Psoas muscle (tissue), 8 donors: ENCODE measurements around the gene DCHS2. TPM values are rescaled to one million over a fixed set of nuclear protein-coding genes. Genes with fewer than 3 reads are reported as not detected.

ENCODE experiments used
- ATAC-seq, 4 donors: fragments of 200-7000 bp; cut with Tn5 transposase; one replicate each; pipeline ENCODE4 v1.9.1; 2020; ENCODE audit warnings: moderate library complexity in 3 of 4, mild to moderate bottlenecking in 2 of 4
- DNase-seq, 2 donors: peaks; one replicate each; pipeline ENCODE4 v3.0.0-alpha.2; 2020
- H3K27ac ChIP-seq: fragments of 200-600 bp; one replicate; pipeline ENCODE4 v1.8.0; 2022
- H3K27me3 ChIP-seq, 3 donors: fragments of 200-600 bp in 1 of 3; one replicate each; pipeline versions ENCODE4 v1.6.1 to v1.8.0; 2013 to 2022; ENCODE audit warnings: low read length in 2 of 3, mild to moderate bottlenecking in 2 of 3, moderate library complexity in 1 of 3; ENCODE audit not compliant: insufficient read depth in 3 of 3
- H3K36me3 ChIP-seq, 2 donors: fragments of 200-600 bp in 1 of 2; one replicate each; pipeline versions ENCODE4 v1.6.1 to v1.8.0; 2013 to 2022; ENCODE audit warnings: low read depth in 1 of 2, mild to moderate bottlenecking in 1 of 2, moderate library complexity in 1 of 2; ENCODE audit not compliant: insufficient read depth in 1 of 2
- H3K4me1 ChIP-seq: fragments of 200-600 bp; one replicate; pipeline ENCODE4 v1.8.0; 2022
- H3K4me3 ChIP-seq: fragments of 200-600 bp; one replicate; pipeline ENCODE4 v1.8.0; 2022; ENCODE audit warnings: mild to moderate bottlenecking
- H3K9me3 ChIP-seq: fragments of 200-600 bp; one replicate; pipeline ENCODE4 v1.8.0; 2022
- WGBS, 3 donors: extraction: QIAGEN DNeasy Blood & Tissue Kit; methylation state at CpG; one replicate each; pipeline versions ENCODE4 v1.1.6 to v1.1.7; 2013; 5-methylcytosine and 5-hydroxymethylcytosine counted together
- intact Hi-C, 2 donors: fragments of 100-400 bp; cut with DNase I; formaldehyde crosslinking; loops; one replicate each; pipeline versions ENCODE4 v1.11.0 to v1.14.2; 2022
- polyA plus RNA-seq, 3 donors: library from polyadenylated mRNA; stranded (reverse); fragments of 200-250 nt; gene quantifications; one replicate each; pipeline ENCODE4 v1.2.3, GENCODE V29; 2013
- total RNA-seq, 4 donors: library from RNA; stranded (reverse); fragmentation: NEBNext Ultra II Directional in 2 of 4; extraction: Animal tissue kit (Norgen Biotek cat#: 25700) in 2 of 4; gene quantifications; one replicate each; pipeline versions ENCODE4 v1.2.1 to v1.2.4, GENCODE V29; 2021 to 2023
- TF ChIP-seq, protein P1 (sequence below): fragments of 200-600 bp; IDR thresholded peaks from one replicate; pipeline ENCODE4 v1.8.0; 2022; ENCODE audit warnings: antibody characterized with exemption
- donor health status: healthy with polysubstance abuse.
- donor health status: DM: no; HTN: no; CAD: no; lungs with moderate emphysema.
- donor health status: Bipolar disorder and iron deficiency.
- donor health status: healthy.
- donor health status: DM: yes; HTN: yes; CAD: no.
- donor health status: DM: no; HTN: no; CAD: no.
- donor health status: DM: no; HTN: no; CAD: no.
- donor health status: DM: yes; HTN: yes; CAD: no.

Gene DCHS2
- total and polyA plus RNA-seq, 7 donors = 0.01 to 0.84 (median 0.16) TPM; not detected in 1

DNA sequence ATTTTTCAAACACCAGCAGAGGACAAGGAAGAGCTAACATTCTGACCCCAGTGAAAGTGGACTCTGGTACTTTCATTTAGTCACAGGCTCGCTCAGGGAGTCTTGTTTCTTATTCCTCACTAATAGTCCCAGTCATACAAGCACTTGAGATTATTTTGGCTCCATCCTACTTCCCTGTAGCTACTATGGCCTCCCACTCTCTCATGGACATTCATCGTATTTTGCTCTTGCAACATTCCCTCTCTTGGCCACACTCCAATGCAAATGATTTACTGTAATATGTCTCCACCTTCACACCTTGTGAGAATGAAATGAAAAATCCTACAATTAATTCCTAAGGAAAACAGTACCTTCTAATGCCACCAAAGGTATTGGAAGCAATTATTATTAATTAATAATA lies 37.3 kb upstream of the DCHS2 start:
- Histone ChIP-seq H3K36me3 (no peaks in the 10 kb centered on the region), H3K27ac (no peak overlapping the region), H3K4me1 (no peaks in the 10 kb centered on the region), H3K4me3 (no peak overlapping the region), H3K27me3 (peaks cover 0 to 3% (median 3%) of the 10 kb centered on the region in 3 donors), H3K9me3 (no peaks in the 10 kb centered on the region)
- intact Hi-C loops = no loop called here
- no peak for ATAC-seq
- TF ChIP-seq, protein P1, sequence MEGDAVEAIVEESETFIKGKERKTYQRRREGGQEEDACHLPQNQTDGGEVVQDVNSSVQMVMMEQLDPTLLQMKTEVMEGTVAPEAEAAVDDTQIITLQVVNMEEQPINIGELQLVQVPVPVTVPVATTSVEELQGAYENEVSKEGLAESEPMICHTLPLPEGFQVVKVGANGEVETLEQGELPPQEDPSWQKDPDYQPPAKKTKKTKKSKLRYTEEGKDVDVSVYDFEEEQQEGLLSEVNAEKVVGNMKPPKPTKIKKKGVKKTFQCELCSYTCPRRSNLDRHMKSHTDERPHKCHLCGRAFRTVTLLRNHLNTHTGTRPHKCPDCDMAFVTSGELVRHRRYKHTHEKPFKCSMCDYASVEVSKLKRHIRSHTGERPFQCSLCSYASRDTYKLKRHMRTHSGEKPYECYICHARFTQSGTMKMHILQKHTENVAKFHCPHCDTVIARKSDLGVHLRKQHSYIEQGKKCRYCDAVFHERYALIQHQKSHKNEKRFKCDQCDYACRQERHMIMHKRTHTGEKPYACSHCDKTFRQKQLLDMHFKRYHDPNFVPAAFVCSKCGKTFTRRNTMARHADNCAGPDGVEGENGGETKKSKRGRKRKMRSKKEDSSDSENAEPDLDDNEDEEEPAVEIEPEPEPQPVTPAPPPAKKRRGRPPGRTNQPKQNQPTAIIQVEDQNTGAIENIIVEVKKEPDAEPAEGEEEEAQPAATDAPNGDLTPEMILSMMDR = no peak
- WGBS, 3 donors = 46 to 56% (median 48%) methylated on average over 2 of the region's 2 CpGs
- no peak for DNase-seq

DNA sequence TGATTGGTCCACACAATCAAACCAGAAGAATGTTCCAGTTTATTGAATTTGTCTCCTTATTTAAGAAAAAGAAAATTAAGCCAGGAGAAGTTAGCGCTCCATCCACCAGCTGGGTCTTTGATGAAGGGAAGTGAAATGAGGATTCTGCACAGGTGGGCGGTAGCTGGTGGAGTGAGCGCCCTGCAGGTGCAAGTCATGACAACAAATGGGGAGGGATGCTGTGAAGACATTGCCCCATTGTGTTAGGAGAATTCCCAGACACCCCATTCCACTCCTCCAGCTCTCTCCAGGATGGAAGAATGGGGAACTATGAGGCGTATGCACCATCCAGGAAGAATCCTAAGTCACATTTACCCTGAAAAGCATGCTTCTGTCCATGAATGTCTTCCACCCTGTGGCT lies 35.7 kb upstream of the DCHS2 start:
- H3K4me3 ChIP-seq = no peak overlapping the region
- 79 to 83% (median 81%) methylated on average over 4 of the region's 4 CpGs for WGBS, 3 donors
- no peaks in the 10 kb centered on the region for H3K9me3 ChIP-seq
- ATAC-seq (no peak), DNase-seq (no peak)
- no peaks in the 10 kb centered on the region for H3K36me3 ChIP-seq
- H3K4me1 ChIP-seq = no peaks in the 10 kb centered on the region
- no peak overlapping the region for H3K27ac ChIP-seq
- TF ChIP-seq, protein P1 = no peak
- intact Hi-C loops = no loop called here
- H3K27me3 ChIP-seq = peaks cover 0 to 3% (median 3%) of the 10 kb centered on the region in 3 donors

- Histone ChIP-seq H3K27ac (no peak overlapping the region), H3K4me1 (no peaks in the 10 kb centered on the region), H3K27me3 (peaks cover 0 to 3% (median 3%) of the 10 kb centered on the region in 3 donors), H3K4me3 (no peak overlapping the region), H3K36me3 (no peaks in the 10 kb centered on the region), H3K9me3 (no peaks in the 10 kb centered on the region)
- 40 to 44% (median 42%) methylated on average over 2 of the region's 2 CpGs for WGBS, 3 donors
- TF ChIP-seq, protein P1 = no peak
- intact Hi-C loops = no loop called here
- no peak for DNase-seq
- ATAC-seq = no peak
Observed at GRCh38 chr4:154526151-154526550, 34.6 kb upstream of the DCHS2 start.

DNA sequence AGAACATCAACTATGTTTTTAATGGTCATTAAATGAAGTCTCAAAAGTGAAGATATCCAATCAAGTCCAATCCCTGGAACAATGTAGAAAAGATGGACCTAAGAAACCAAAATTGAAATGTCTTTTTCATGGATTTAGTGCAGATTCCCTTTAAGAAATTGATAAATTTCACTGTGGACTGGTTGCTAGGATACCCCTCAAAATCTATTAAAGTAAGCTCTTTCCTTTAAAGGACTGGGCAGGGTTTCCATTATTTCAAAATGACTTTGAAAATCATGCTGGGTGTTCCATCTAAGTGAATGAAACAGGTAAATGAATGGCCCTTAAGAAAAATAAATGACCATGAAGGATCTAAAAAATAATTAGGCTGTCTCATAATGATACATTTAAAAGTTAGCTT lies 30.0 kb upstream of the DCHS2 start:
- peaks cover 0 to 3% (median 3%) of the 10 kb centered on the region in 3 donors for H3K27me3 ChIP-seq
- TF ChIP-seq, protein P1 = no peak
- H3K27ac ChIP-seq = no peak overlapping the region
- no peaks in the 10 kb centered on the region for H3K9me3 ChIP-seq
- ATAC-seq (no peak), DNase-seq (no peak)
- H3K4me3 ChIP-seq = no peak overlapping the region
- H3K4me1 ChIP-seq = no peaks in the 10 kb centered on the region
- H3K36me3 ChIP-seq = no peaks in the 10 kb centered on the region
- intact Hi-C loops = no loop called here

DNA sequence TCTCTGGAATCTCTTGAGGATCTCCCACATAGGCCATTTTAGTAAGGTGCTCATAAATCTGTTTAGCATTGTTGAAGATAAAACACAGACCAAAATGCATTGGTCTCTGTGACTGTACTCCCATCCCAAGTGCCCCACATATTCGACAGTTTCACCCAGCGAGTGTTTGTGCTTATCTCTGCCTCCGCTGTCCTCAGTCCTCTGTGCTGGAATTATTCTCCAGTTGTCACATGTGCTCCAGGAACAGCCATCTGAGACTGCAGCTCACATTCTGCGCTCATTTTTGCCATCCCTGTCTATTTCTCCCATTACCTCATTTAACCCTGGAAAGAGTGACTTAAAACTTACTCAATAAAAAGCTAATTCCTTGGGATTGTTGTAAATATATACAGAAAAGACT lies 27.6 kb upstream of the DCHS2 start:
- TF ChIP-seq, protein P1 = no peak
- DNase-seq (no peak), ATAC-seq (no peak)
- peaks cover 0 to 10% (median 1%) of the 10 kb centered on the region in 3 donors for H3K27me3 ChIP-seq
- WGBS, 3 donors = 61 to 84% (median 74%) methylated on average over 4 of the region's 4 CpGs
- H3K4me3 ChIP-seq = no peak overlapping the region
- no peak overlapping the region for H3K27ac ChIP-seq
- H3K9me3 ChIP-seq = no peaks in the 10 kb centered on the region
- no peaks in the 10 kb centered on the region for H3K36me3 ChIP-seq
- H3K4me1 ChIP-seq = no peaks in the 10 kb centered on the region
- intact Hi-C loops = no loop called here
